Neural cell (in vitro differentiated cells): Measurements from ENCODE around the gene RCSD1.

ENCODE experiments used
- CTCF ChIP-seq: fragments of 450-650 bp; IDR thresholded peaks from 2 replicates; pipeline ENCODE4 v1.5.1; 2014; ENCODE audit warnings: antibody characterized with exemption, mild to moderate bottlenecking, moderate library complexity; ENCODE audit not compliant: poor library complexity, severe bottlenecking
- EP300 ChIP-seq: fragments of 450-650 bp; conservative IDR thresholded peaks from 2 replicates; pipeline ENCODE4 v1.6.1; 2014; ENCODE audit warnings: antibody characterized with exemption, mild to moderate bottlenecking, moderate library complexity; ENCODE audit not compliant: poor library complexity, severe bottlenecking
- MXI1 ChIP-seq: fragments of 450-650 bp; conservative IDR thresholded peaks from 2 replicates; pipeline ENCODE4 v1.6.1; 2014; ENCODE audit warnings: antibody characterized with exemption, mild to moderate bottlenecking; ENCODE audit not compliant: poor library complexity, severe bottlenecking
- POLR2AphosphoS5 ChIP-seq: IDR thresholded peaks from 2 replicates; pipeline ENCODE4 v1.6.1; 2012
- TAF1 ChIP-seq: IDR thresholded peaks from 2 replicates; pipeline ENCODE4 v1.6.1; 2012; ENCODE audit warnings: low read depth

GRCh38 chr1:167618789-167619188 is 11.2 kb upstream of the RCSD1 start:
- TF ChIP-seq EP300 (no peak), POLR2AphosphoS5 (no peak), CTCF (no peak), MXI1 (no peak), TAF1 (no peak)
